ENCODE results near the gene MRC1. TPM values are rescaled to one million over a fixed set of nuclear protein-coding genes. Genes with fewer than 3 reads are reported as not detected.

MRC1 gene
- total RNA-seq, 1 donor from 2014 or later, result 0.80 TPM

GRCh38 chr10:17877121-17877520 lies 68.0 kb downstream of the MRC1 start:
- H3K36me3 Mint-ChIP-seq, result no peaks in the 10 kb centered on the region
- no peaks in the 10 kb centered on the region for H3K27me3 Mint-ChIP-seq
- H3K4me3 Mint-ChIP-seq, result no peak overlapping the region
- no peak for TF ChIP-seq CTCF (conservative IDR thresholded peaks at IDR 0.05)
- H3K4me1 Mint-ChIP-seq (ENCODE audit: unreplicated experiment), result peaks cover 8% of the 10 kb centered on the region
- H3K9me3 Mint-ChIP-seq, result no peaks in the 10 kb centered on the region
- H3K27ac Mint-ChIP-seq, result no peak overlapping the region
- DNase-seq (ENCODE audit: extremely low spot score, unreplicated experiment), result no peak

- Mint-ChIP-seq H3K9me3 (no peaks in the 10 kb centered on the region), H3K27me3 (no peaks in the 10 kb centered on the region), H3K36me3 (no peaks in the 10 kb centered on the region), H3K27ac (no peak overlapping the region), H3K4me3 (no peak overlapping the region), H3K4me1 (ENCODE audit: unreplicated experiment) (peaks cover 11% of the 10 kb centered on the region)
- TF ChIP-seq CTCF (conservative IDR thresholded peaks at IDR 0.05), result no peak
- no peak for DNase-seq (ENCODE audit: extremely low spot score, unreplicated experiment)
Measured at GRCh38 chr10:17878896-17879295, 69.7 kb downstream of the MRC1 start.

GRCh38 chr10:17880601-17881000 lies 71.5 kb downstream of the MRC1 start:
- Mint-ChIP-seq H3K9me3 (peaks cover 2% of the 10 kb centered on the region), H3K4me3 (no peak overlapping the region), H3K4me1 (ENCODE audit: unreplicated experiment) (peaks cover 10% of the 10 kb centered on the region), H3K36me3 (no peaks in the 10 kb centered on the region), H3K27me3 (no peaks in the 10 kb centered on the region), H3K27ac (no peak overlapping the region)
- TF ChIP-seq CTCF (conservative IDR thresholded peaks at IDR 0.05), result no peak
- no peak for DNase-seq (ENCODE audit: extremely low spot score, unreplicated experiment)

- Mint-ChIP-seq H3K27ac (no peak overlapping the region), H3K27me3 (no peaks in the 10 kb centered on the region), H3K9me3 (peaks cover 3% of the 10 kb centered on the region), H3K4me1 (ENCODE audit: unreplicated experiment) (peaks cover 10% of the 10 kb centered on the region), H3K36me3 (no peaks in the 10 kb centered on the region), H3K4me3 (no peak overlapping the region)
- DNase-seq (ENCODE audit: extremely low spot score, unreplicated experiment), result no peak
- TF ChIP-seq CTCF (conservative IDR thresholded peaks at IDR 0.05), result no peak
Measured at GRCh38 chr10:17882557-17882956, 73.4 kb downstream of the MRC1 start.

- TF ChIP-seq CTCF (conservative IDR thresholded peaks at IDR 0.05), result no peak
- DNase-seq (ENCODE audit: extremely low spot score, unreplicated experiment), result no peak
- no peak overlapping the region for H3K27ac Mint-ChIP-seq
- no peak overlapping the region for H3K4me3 Mint-ChIP-seq
- H3K27me3 Mint-ChIP-seq, result peaks cover 4% of the 10 kb centered on the region
- H3K4me1 Mint-ChIP-seq (ENCODE audit: unreplicated experiment), result peaks cover 10% of the 10 kb centered on the region
- H3K9me3 Mint-ChIP-seq, result peaks cover 3% of the 10 kb centered on the region
- H3K36me3 Mint-ChIP-seq, result no peaks in the 10 kb centered on the region
Measured at GRCh38 chr10:17883621-17884020, 74.5 kb downstream of the MRC1 start.

GRCh38 chr10:17888189-17888588 lies 79.0 kb downstream of the MRC1 start:
- H3K27me3 Mint-ChIP-seq, result peaks cover 4% of the 10 kb centered on the region
- H3K4me3 Mint-ChIP-seq, result no peak overlapping the region
- H3K27ac Mint-ChIP-seq, result no peak overlapping the region
- no peak for TF ChIP-seq CTCF (conservative IDR thresholded peaks at IDR 0.05)
- H3K4me1 Mint-ChIP-seq (ENCODE audit: unreplicated experiment), result no peaks in the 10 kb centered on the region
- H3K9me3 Mint-ChIP-seq, result peaks cover 3% of the 10 kb centered on the region
- H3K36me3 Mint-ChIP-seq, result no peaks in the 10 kb centered on the region
- DNase-seq (ENCODE audit: extremely low spot score, unreplicated experiment), result no peak

Measured in type B pancreatic cell (in vitro differentiated cells).